Activated naive CD8-positive, alpha-beta T cell treated with anti-CD3 and anti-CD28 coated beads for 36 hours (primary cell): Measurements from ENCODE around the gene FBN1. TPM values are rescaled to one million over a fixed set of nuclear protein-coding genes. Genes with fewer than 3 reads are reported as not detected.

Experiments used
- DNase-seq: peaks from one replicate; pipeline ENCODE4 v3.0.0; 2021
- H3K27ac Mint-ChIP-seq: one replicate; pipeline ENCODE4 v1.8.0; 2022; ENCODE audit warnings: mild to moderate bottlenecking, moderate library complexity, mixed read lengths
- H3K27me3 Mint-ChIP-seq: one replicate; pipeline ENCODE4 v1.8.0; 2022; ENCODE audit warnings: mild to moderate bottlenecking, mixed read lengths
- H3K36me3 Mint-ChIP-seq: one replicate; pipeline ENCODE4 v1.8.0; 2021; ENCODE audit warnings: mild to moderate bottlenecking, mixed read lengths
- H3K4me1 Mint-ChIP-seq: one replicate; pipeline ENCODE4 v1.8.0; 2021; ENCODE audit warnings: mixed read lengths
- H3K4me3 Mint-ChIP-seq: one replicate; pipeline ENCODE4 v1.8.0; 2022; ENCODE audit warnings: mild to moderate bottlenecking, moderate library complexity, mixed read lengths
- H3K9me3 Mint-ChIP-seq: one replicate; pipeline ENCODE4 v1.8.0; 2022; ENCODE audit warnings: mixed read lengths
- total RNA-seq, 2 experiments: library from RNA; stranded (reverse); gene quantifications; one replicate each; pipeline ENCODE4 v1.2.3, GENCODE V29; 2021

FBN1 gene
- total RNA-seq, 2 experiments from 2014 or later: 0.22 to 0.29 TPM

- Mint-ChIP-seq H3K9me3 (no peaks in the 10 kb centered on the region), H3K36me3 (no peaks in the 10 kb centered on the region)
Measured at GRCh38 chr15:48462688-48463087, 182.8 kb downstream of the FBN1 start.

DNA sequence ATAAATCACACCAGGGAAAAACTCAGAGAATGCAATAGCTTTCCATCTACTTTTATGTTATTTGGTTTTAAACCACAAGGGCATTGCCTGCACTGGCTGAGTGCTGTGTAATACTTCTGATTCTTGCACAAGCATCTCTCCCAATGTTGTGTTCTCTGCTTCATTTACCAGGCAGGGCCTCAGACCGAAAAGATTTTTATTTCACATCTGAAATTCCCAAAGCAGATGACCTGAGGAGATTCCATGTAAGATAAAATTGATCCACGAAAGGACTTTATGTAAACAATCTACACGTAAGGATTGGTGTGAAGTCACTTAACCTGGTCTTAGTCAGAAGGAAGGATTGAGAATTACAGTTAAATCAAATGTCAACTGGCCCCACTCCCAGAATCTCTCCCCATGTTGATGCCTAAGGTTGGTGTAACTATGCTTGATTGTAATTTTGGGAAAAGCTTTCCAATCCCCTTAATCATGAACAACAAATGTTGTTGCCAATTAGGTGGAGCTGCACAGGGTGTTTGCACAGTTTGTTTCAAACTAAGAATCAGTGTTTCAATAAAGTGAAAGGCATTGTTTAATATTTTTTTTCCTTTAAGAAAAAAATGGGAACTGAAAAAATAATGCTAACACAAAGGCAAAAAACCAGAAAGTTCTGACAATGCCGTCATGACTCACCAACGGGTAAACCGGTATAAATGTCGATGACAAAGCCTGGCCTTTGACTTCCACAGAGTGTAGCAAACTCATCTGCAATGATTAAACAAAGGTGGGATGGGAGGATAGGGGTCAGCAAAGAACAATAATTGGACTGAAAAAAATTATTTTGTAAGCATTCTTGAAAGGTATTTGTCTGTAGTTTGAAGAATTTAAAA, 185.7 kb downstream of the FBN1 start:
- Mint-ChIP-seq H3K27me3 (no peaks in the 10 kb centered on the region), H3K4me1 (no peaks in the 10 kb centered on the region), H3K9me3 (no peaks in the 10 kb centered on the region), H3K27ac (no peak overlapping the region), H3K36me3 (no peaks in the 10 kb centered on the region), H3K4me3 (no peak overlapping the region)
- DNase-seq: no peak

More at GRCh38 chr15:48462688-48463087, 182.8 kb downstream of the FBN1 start:
- DNase-seq: no peak
- no peaks in the 10 kb centered on the region for H3K4me1 Mint-ChIP-seq
- no peak overlapping the region for H3K4me3 Mint-ChIP-seq
- H3K27me3 Mint-ChIP-seq: no peaks in the 10 kb centered on the region
- H3K27ac Mint-ChIP-seq: no peak overlapping the region

GRCh38 chr15:48458876-48459275, 186.6 kb downstream of the FBN1 start:
- Mint-ChIP-seq H3K9me3 (no peaks in the 10 kb centered on the region), H3K4me3 (no peak overlapping the region), H3K27ac (no peak overlapping the region), H3K4me1 (no peaks in the 10 kb centered on the region), H3K27me3 (no peaks in the 10 kb centered on the region), H3K36me3 (no peaks in the 10 kb centered on the region)
- DNase-seq: no peak

DNA sequence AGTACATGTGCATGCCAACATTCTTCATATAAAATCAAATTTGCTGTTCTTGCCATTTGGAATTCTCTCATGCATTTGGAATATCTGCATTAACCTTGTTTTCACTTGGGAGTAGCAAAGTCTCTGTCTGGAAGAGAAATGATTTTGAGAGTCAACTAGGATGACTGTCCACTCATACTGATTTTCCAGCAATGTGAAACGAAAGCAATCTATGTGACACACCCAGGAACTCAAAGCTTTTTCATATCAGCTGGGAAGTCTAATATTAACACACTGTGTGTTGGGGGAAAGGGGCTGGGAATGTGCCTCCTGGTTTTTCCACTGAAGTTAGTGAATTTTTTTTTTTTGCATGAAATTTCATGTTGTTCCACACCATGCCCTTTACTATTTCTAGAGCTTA, 189.4 kb downstream of the FBN1 start:
- Mint-ChIP-seq H3K9me3 (no peaks in the 10 kb centered on the region), H3K27me3 (no peaks in the 10 kb centered on the region), H3K4me3 (no peak overlapping the region), H3K4me1 (no peaks in the 10 kb centered on the region), H3K36me3 (no peaks in the 10 kb centered on the region), H3K27ac (no peak overlapping the region)
- no peak for DNase-seq

DNA sequence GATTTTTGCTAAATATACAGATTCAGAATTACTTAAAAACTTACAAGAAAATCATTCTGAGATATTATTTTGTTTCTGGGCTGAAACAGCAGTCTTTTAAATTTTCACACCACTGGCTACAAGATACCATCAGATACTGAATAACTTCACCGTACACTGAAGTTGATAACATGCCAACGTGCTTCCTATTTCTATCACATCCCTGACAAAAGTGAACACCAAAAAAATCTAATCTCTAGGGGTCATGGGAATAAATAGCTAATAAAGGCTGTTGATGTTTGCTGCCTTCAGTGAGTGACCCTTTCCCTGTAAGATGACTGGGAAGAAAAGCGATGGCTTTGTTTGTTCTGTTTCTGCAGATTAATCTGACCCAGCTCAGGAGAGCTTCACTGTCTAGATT, 193.8 kb downstream of the FBN1 start:
- Mint-ChIP-seq H3K27me3 (no peaks in the 10 kb centered on the region), H3K36me3 (no peaks in the 10 kb centered on the region), H3K9me3 (no peaks in the 10 kb centered on the region), H3K27ac (no peak overlapping the region), H3K4me3 (no peak overlapping the region), H3K4me1 (no peaks in the 10 kb centered on the region)
- no peak for DNase-seq

DNA sequence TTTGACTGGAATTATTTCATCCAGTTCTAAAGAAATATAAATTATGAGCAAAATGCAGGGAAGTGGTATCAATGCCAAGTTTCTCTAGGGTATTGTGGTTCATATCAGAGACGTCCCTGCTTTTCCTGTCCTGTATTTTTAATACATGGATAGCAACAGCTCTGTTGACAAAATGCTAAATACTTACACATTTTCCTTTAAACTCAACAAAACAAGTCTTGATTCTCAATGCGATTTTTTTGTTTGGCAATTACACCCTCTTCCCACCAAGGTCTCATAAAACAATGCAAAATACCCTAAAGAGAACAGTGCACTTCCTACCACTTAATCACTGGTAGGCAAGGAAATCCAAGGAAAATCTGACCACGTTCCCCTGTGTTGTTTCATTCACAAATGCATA, 194.3 kb downstream of the FBN1 start:
- Mint-ChIP-seq H3K27me3 (no peaks in the 10 kb centered on the region), H3K27ac (no peak overlapping the region), H3K4me1 (no peaks in the 10 kb centered on the region), H3K4me3 (no peak overlapping the region), H3K9me3 (no peaks in the 10 kb centered on the region), H3K36me3 (no peaks in the 10 kb centered on the region)
- no peak for DNase-seq

- H3K36me3 Mint-ChIP-seq: no peaks in the 10 kb centered on the region
- H3K27ac Mint-ChIP-seq: no peak overlapping the region
- no peaks in the 10 kb centered on the region for H3K9me3 Mint-ChIP-seq
- H3K27me3 Mint-ChIP-seq: no peaks in the 10 kb centered on the region
- no peaks in the 10 kb centered on the region for H3K4me1 Mint-ChIP-seq
- DNase-seq: no peak
- H3K4me3 Mint-ChIP-seq: no peak overlapping the region
Measured at GRCh38 chr15:48449734-48450133, 195.8 kb downstream of the FBN1 start.

DNA sequence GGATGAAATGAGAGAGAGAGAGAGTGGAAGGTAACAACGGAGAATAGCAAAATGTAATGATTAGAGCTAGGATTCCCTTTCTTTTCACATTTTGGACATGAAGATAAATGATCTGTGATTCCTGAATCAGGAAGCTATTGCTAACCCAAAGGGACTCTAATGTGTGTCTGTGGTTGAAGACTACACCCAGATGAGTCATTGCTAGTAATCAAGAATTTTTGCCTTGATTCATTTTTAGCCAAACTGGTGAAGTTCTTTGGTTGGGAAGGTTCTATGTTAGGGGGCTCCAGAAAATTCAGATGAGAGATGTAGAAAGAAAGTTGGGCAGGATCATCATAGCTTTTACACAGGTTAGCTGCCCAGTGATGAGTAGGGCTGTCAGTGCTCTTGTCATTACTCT, 197.9 kb downstream of the FBN1 start:
- Mint-ChIP-seq H3K4me3 (no peak overlapping the region), H3K36me3 (no peaks in the 10 kb centered on the region), H3K4me1 (no peaks in the 10 kb centered on the region), H3K27me3 (no peaks in the 10 kb centered on the region), H3K27ac (no peak overlapping the region), H3K9me3 (no peaks in the 10 kb centered on the region)
- DNase-seq: no peak

DNA sequence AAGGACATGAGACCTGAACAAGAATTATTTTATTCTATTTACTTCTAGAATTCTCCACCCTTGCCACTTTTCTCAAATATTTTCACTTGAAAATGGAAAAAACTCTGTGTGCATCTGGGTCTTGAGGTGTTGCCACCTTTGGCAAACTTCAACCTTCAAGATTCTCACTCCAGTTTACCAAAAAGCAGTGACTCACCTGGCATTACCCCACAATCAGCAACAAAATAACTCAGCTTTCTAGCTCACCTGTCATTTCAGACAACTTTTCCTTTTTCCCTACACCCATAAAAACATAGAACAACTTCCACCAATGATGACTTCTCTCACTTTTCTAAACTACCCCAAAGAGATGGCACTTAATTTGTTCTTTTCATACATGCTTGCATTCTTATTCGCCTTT, 198.5 kb downstream of the FBN1 start:
- H3K27ac Mint-ChIP-seq: no peak overlapping the region
- H3K27me3 Mint-ChIP-seq: no peaks in the 10 kb centered on the region

DNA sequence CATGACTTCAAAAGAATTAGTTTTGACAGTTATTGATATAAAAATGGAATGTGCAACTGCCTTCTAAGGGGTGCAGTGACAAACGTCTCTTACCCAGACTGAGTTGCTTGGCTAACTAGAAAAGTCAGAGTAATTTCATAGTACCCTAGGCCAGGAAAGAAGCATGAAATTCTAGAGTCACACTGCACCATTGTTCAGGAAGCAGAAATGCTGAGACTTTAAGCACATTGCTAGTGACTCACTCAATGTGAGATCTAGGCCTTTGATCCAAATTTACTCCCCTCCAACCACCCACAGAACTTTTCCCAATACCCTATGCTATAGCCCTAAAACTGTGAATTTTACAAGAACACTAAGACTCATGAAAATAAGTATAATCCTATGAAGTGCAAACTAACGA, 203.5 kb downstream of the FBN1 start:
- no peak for DNase-seq

More for the DNA sequence above, 198.5 kb downstream of the FBN1 start:
- Mint-ChIP-seq H3K4me1 (no peaks in the 10 kb centered on the region), H3K4me3 (no peak overlapping the region), H3K36me3 (no peaks in the 10 kb centered on the region), H3K9me3 (no peaks in the 10 kb centered on the region)
- DNase-seq: no peak

GRCh38 chr15:48440084-48440483, 205.4 kb downstream of the FBN1 start:
- H3K4me3 Mint-ChIP-seq: no peak overlapping the region
- DNase-seq: no peak
- no peaks in the 10 kb centered on the region for H3K4me1 Mint-ChIP-seq
- no peak overlapping the region for H3K27ac Mint-ChIP-seq
- H3K9me3 Mint-ChIP-seq: no peaks in the 10 kb centered on the region
- H3K27me3 Mint-ChIP-seq: no peaks in the 10 kb centered on the region
- no peaks in the 10 kb centered on the region for H3K36me3 Mint-ChIP-seq

More for the DNA sequence above, 203.5 kb downstream of the FBN1 start:
- Mint-ChIP-seq H3K27ac (no peak overlapping the region), H3K4me1 (no peaks in the 10 kb centered on the region), H3K4me3 (no peak overlapping the region), H3K36me3 (no peaks in the 10 kb centered on the region), H3K27me3 (no peaks in the 10 kb centered on the region), H3K9me3 (no peaks in the 10 kb centered on the region)

- Mint-ChIP-seq H3K9me3 (no peaks in the 10 kb centered on the region), H3K4me1 (peaks cover 4% of the 10 kb centered on the region), H3K27me3 (no peaks in the 10 kb centered on the region), H3K36me3 (no peaks in the 10 kb centered on the region), H3K4me3 (no peak overlapping the region), H3K27ac (no peak overlapping the region)
- no peak for DNase-seq
Measured at GRCh38 chr15:48437178-48437577, 208.3 kb downstream of the FBN1 start.

DNA sequence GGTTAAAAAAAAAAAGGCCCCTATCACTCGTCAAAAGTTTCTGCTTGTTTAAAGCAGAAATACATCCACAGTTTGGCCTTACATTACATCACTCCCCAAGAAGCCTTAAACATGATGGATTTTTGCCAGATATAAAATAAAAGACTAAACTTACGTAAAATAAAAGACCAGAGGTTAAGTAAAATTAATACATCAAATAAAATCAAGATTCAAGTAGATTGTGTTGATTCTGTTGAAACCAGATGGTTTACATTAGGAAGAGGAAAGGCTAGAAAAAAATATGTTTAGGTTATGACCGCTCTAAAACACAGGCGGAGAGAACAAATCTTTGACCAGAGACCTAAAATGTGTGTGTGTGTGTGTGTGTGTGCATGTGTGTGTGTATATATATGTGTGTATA, 210.2 kb downstream of the FBN1 start:
- Mint-ChIP-seq H3K27me3 (no peaks in the 10 kb centered on the region), H3K4me1 (peaks cover 4% of the 10 kb centered on the region), H3K9me3 (no peaks in the 10 kb centered on the region)

GRCh38 chr15:48433226-48433886, 212.2 kb downstream of the FBN1 start:
- H3K9me3 Mint-ChIP-seq: no peaks in the 10 kb centered on the region
- no peaks in the 10 kb centered on the region for H3K27me3 Mint-ChIP-seq
- H3K27ac Mint-ChIP-seq: no peak overlapping the region
- peaks cover 4% of the 10 kb centered on the region for H3K4me1 Mint-ChIP-seq
- no peak overlapping the region for H3K4me3 Mint-ChIP-seq
- DNase-seq: peak; percentile 13
- H3K36me3 Mint-ChIP-seq: no peaks in the 10 kb centered on the region

More for the DNA sequence above, 210.2 kb downstream of the FBN1 start:
- DNase-seq: no peak
- Mint-ChIP-seq H3K36me3 (no peaks in the 10 kb centered on the region), H3K27ac (no peak overlapping the region), H3K4me3 (no peak overlapping the region)

GRCh38 chr15:48432688-48433087, 212.8 kb downstream of the FBN1 start:
- no peak for DNase-seq
- H3K36me3 Mint-ChIP-seq: no peaks in the 10 kb centered on the region
- no peaks in the 10 kb centered on the region for H3K9me3 Mint-ChIP-seq
- no peaks in the 10 kb centered on the region for H3K27me3 Mint-ChIP-seq
- H3K4me1 Mint-ChIP-seq: peaks cover 4% of the 10 kb centered on the region
- H3K4me3 Mint-ChIP-seq: no peak overlapping the region
- H3K27ac Mint-ChIP-seq: no peak overlapping the region
